Stimulated activated CD4-positive, alpha-beta T cell treated with anti-CD3 and anti-CD28 coated beads, Interleukin-4, amount 100 ng/mL, for 48 hours (primary cell): ENCODE results near the gene MUC6.
"Not testable (repeated sequence)": the region's sequence is repeated elsewhere in the genome, so short reads cannot be mapped to it uniquely, and the experiment has no call there.

Experiments used
- DNase-seq, 2 donors: peaks; one replicate each; pipeline ENCODE4 v3.0.0-alpha.2; 2020; ENCODE audit warnings: low read depth in 2 of 2

MUC6 gene

GRCh38 chr11:986270-986951 is 50.1 kb downstream of the MUC6 start:
- no peak for DNase-seq

DNA sequence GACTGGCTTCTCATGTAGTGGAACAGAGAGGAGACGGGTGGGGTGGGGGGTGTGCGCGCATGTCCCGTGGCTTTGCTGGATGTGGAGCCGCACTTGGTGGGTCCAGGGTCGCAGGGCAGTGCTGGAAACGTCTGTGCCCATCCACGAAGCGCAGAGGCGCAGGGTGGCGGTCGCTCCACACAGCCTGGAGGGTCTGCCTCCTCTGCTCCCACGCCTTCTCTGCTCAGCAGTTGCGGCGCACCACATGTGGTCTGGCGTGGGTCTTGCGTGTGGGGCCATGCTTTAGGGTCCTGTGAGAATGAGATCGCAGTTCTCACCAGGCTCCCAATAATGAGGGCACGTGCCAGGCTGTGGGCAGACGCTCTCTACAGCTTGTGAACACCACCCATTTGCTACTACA is 50.7 kb downstream of the MUC6 start:
- no peak for DNase-seq

- DNase-seq, result no peak
Observed at GRCh38 chr11:985406-985805, 51.1 kb downstream of the MUC6 start.

GRCh38 chr11:984546-984945 is 52.0 kb downstream of the MUC6 start:
- no peak for DNase-seq

GRCh38 chr11:981764-982163 is 54.8 kb downstream of the MUC6 start:
- DNase-seq, result no peak

DNA sequence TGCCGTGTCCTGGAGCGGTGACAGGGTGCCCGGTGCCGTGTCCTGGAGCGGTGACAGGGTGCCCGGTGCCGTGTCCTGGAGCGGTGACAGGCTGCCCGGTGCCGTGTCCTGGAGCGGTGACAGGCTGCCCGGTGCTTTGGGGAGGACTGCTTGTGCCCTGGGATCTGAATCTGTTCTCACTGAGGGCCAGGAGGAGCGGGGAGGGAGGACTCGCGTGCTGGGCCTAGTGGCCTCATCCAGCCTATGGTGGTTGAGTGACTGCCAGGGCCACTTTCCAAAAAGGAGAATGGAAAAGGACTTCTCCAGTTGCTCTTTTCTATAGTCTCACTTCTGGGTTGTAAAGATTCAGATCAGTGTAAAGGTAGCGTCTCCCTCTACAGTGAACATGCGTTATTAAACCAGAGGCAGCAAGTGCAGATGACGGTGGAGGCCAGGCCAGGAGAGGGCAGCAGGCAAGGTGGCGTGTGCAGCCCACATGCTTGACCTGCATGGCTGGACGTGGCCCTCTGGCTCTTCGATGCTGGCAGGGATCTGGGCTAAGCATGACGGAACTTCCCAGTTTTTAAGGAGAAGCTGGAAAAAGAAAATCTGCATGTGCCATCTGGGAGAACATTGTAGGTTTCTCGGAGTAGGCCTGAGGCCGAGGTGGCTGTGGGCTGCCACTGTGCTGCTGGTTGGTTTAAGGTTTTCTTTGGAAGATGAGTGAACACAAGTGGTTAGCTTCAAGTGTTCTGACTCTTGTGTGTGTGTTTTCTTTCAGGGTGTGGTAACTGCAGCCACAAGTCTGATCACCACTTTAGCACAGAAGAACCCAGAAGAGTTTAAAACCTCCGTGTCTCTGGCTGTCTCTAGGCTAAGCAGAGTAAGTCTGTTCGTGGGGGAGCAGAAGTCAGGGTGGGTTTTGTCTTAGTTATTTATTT is 55.8 kb downstream of the MUC6 start:
- DNase-seq, result no peak

DNA sequence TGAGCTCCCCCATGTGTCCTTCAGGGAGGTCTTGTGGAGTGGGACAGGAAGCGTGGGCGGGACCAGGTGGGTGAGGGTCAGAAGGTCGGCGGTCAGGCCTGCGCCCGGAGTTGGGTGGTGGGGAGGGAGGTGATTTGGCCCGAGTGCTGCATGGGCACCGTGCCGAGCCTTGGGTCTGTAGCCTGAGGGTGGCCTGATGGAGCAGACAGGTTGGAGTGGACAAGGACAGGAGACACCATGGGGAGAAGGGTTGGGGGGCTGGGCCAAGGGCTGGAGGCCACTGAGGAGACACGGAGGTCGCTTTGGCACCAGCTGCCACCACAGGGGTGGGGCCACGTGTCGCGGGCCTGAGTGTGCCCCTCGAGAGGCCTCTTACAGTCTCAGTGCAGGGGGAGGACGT is 57.7 kb downstream of the MUC6 start:
- DNase-seq, result no peak

DNA sequence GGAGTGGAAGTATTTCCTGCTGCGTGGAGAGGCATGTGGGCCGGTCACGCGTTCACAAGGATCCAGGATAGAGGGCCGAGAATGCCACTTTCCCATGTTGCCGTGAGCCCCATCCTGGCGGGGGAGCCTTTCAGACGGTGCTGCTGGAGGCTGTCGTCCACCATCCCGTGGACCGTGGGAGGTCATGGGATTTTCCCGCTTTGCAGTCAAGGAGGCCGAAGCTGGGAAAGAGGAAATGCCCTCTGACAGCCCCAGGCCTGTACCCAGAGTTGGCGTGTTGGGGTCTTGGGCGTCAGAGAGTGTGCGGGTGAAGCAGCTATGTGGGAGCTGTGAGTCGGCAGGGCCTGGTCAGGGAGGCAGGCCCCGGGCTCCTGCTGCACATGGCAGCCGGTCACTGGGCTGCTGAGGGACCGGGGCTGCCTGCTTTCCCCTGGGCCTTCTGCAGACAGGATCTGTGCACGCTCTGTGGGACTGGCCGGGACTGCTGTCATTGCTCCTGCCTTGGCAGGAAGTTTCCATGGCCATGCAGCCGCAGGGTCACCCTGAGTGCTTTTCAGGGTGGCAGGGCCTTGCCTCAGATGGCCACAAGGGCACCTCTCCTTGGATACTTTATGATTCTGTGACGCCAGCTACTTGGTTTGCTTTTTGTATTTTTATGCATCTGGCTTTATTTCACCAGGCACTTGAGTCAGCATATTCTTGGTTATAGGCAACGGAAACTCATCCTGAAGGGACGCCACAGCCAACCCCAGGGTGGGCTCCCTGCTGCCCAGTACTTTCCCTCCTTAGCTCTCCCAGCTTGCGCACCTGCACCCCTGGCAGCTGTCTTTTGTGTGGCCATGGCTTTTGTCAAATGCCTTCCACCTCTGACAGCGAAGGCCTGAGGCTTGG is 58.4 kb downstream of the MUC6 start:
- DNase-seq, result no peak

- no peak for DNase-seq
Observed at GRCh38 chr11:976431-977160, 59.9 kb downstream of the MUC6 start.

DNA sequence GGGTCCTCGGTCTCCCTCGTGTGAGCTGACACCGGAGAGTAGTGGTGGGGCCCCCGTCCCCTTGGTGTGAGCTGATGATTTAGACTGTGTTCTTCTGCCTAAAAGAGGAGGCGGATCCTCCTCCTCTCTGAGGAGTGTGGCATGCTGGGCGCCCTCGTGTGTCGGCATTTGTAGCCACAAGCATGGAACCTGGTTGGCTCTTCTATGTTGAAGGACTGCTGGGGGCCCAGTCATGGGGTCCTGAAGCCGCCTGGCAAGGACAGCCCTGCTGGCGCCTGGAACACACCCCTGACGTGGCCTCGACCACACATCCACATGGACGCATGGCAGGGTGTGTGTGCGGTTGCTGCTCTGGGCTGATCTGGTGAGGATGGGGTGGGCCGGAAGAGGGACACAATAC is 60.7 kb downstream of the MUC6 start:
- DNase-seq, result no peak

GRCh38 chr11:975376-975775 is 61.1 kb downstream of the MUC6 start:
- not testable (repeated sequence) for DNase-seq

DNA sequence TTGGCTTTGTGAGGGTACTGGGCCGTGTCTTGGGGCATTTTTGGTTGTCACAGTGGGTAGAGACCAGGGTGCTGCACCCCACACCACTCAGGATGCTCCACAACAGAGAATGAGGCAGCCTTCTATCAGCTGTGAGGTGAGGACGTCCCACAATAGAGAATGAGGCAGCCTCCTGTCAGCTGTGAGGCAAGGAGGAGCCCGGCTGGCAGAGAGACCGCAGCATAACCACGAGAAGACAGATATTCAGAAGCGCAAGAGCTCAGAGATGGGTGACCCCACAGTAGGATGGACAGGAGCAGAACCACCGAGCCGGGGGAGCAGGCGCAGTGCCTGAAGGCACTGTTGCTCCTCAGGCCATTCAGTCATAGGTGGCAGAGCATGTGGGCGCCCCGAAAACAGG is 63.3 kb downstream of the MUC6 start:
- no peak for DNase-seq

- no peak for DNase-seq
Observed at GRCh38 chr11:972523-973211, 63.9 kb downstream of the MUC6 start.

- no peak for DNase-seq
Observed at GRCh38 chr11:971731-972365, 64.7 kb downstream of the MUC6 start.

GRCh38 chr11:971092-971690 is 65.3 kb downstream of the MUC6 start:
- DNase-seq, result no peak

- no peak for DNase-seq
Observed at GRCh38 chr11:970319-970871, 66.1 kb downstream of the MUC6 start.

DNA sequence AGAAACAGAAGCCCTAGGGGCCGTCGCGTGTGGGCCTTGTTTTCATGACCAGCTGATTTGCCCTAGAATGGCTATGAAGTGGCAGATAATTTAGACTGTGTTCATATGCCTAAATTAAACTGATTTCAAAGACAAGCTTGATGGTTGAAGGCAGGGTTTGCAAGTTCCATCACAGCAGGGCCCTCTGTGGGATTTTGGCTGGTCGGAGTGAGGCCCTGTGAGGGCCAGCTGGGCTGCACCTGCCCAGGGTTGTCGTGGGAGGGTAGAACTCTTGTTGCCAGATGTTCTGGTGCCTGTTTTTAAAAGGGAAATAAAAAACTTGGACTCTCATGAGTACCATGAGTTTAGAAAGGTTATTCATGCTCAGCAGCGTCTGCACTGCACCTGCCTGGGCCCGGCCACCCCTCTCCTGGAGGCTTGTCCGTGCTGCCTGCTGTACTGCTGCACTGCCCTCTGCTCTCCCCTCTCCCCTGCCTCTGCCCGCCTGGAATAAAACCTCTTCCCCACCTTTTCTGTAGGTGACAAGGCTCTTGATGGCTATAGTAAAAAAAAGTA is 66.8 kb downstream of the MUC6 start:
- DNase-seq, result no peak

- no peak for DNase-seq
Observed at GRCh38 chr11:968822-969221, 67.7 kb downstream of the MUC6 start.

- no peak for DNase-seq
Observed at GRCh38 chr11:967995-968751, 68.3 kb downstream of the MUC6 start.
